GM08714 (cell line): Measurements from ENCODE around the gene WNK2.

Experiments used
- H3K4me3 ChIP-seq: fragments of 200-500 bp; sonication (Bioruptor generic); 2 replicates; pipeline ENCODE4 v1.5.1; 2014; ENCODE audit warnings: mild to moderate bottlenecking, low read length, inconsistent platforms
- ZNF274 ChIP-seq: IDR thresholded peaks from 2 replicates; pipeline ENCODE4 v1.6.1; 2012; ENCODE audit warnings: mild to moderate bottlenecking, low read depth, low read length

WNK2 gene

GRCh38 chr9:93207860-93208734 lies 24.2 kb downstream of the WNK2 start:
- no peak for TF ChIP-seq ZNF274
- H3K4me3 ChIP-seq = no peak overlapping the region

GRCh38 chr9:93209097-93209496 lies 25.2 kb downstream of the WNK2 start:
- TF ChIP-seq ZNF274 = no peak
- no peak overlapping the region for H3K4me3 ChIP-seq

- no peak overlapping the region for H3K4me3 ChIP-seq
- TF ChIP-seq ZNF274 = no peak
These were observed 25.8 kb downstream of the WNK2 start for GRCh38 chr9:93209576-93210323.

- no peak for TF ChIP-seq ZNF274
- no peak overlapping the region for H3K4me3 ChIP-seq
These were observed 26.5 kb downstream of the WNK2 start for GRCh38 chr9:93210324-93210973.

DNA sequence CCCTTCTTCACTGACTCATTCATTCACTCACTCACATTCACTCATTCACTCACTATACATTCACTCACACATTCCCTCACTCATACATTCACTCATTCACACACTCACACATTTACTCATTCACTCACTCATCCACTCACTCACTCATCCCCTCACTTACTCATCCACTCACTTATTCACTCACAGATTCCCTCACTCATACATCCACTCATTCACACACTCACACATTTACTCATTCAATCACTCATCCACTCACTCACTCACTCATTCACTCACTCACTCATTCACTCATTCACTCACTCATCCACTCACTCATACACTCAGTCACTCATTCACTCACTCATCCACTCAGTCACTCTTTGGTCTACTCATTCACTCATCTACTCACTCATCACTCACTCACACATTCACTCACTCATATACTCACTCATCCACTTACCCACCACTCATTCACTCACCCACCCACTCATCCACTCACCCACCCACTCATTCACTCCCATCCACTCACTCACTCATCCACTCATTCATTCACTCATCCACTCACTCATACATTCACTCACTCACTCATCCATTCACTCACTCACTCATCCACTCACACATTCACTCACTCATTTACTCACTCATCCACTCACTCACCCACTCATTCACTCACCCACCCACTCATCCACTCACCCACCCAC lies 27.2 kb downstream of the WNK2 start:
- no peak for TF ChIP-seq ZNF274
- H3K4me3 ChIP-seq = no peak overlapping the region

- no peak for TF ChIP-seq ZNF274
These were observed 27.7 kb downstream of the WNK2 start for GRCh38 chr9:93211654-93212001.

DNA sequence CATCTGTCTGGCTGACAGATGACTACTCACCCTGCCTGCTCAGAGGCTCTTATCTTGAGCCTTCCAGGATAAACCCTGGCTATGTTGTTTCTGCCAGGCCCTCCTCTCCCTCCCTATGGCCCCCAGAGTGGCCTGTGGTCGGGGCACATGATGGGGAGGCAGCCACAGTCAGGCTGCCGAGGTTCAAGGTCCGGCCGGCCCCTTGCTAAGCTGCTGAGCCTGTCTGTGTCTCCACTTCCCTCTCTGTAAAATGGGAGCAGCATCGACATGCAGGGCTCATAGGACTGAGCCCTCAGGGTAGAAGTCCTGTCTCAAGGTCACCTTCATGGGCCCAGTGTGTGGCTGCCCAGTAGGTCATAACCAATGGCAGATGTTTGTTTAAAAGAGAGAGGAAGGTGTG lies 28.5 kb downstream of the WNK2 start:
- no peak for TF ChIP-seq ZNF274
- H3K4me3 ChIP-seq = no peak overlapping the region

More at GRCh38 chr9:93211654-93212001, 27.7 kb downstream of the WNK2 start:
- H3K4me3 ChIP-seq = no peak overlapping the region

DNA sequence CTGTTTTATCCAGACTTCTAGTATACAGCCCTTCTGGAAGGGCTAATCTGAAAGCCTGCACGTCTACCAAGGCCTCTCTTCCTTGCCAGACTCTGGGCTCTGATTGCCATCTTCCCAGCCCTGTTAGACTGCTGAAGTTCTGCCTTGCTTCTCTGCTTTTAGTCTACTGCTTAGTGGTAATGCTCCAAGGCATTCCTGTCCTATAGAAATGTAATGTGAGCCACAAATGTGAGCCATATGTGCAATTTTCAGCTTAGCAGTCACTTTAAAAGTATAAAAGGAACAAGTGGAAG lies 32.1 kb downstream of the WNK2 start:
- TF ChIP-seq ZNF274 = no peak
- no peak overlapping the region for H3K4me3 ChIP-seq

DNA sequence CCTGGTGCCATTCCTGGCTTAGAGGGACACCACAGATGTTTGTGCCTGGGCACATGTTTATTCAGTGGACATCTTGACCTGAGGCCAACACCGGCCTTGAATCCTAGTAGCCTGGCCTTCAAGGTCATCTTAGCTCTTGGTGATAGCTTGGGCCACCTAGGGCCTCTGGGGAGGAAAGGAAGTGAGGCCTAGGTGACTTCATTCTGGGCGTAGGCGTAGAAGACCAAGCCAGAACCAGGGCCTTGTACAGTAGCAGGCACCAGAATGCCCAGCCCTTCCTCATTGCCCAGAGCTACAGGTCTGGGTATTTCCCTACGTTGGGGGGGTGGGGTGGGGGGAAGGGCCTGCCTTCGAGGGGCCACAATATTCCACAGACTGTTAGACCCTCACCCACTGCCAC lies 33.8 kb downstream of the WNK2 start:
- TF ChIP-seq ZNF274 = no peak
- H3K4me3 ChIP-seq = no peak overlapping the region

- no peak overlapping the region for H3K4me3 ChIP-seq
- TF ChIP-seq ZNF274 = no peak
These were observed 34.2 kb downstream of the WNK2 start for GRCh38 chr9:93218161-93218560.

GRCh38 chr9:93218671-93219420 lies 34.9 kb downstream of the WNK2 start:
- H3K4me3 ChIP-seq = no peak overlapping the region
- no peak for TF ChIP-seq ZNF274

- H3K4me3 ChIP-seq = no peak overlapping the region
- no peak for TF ChIP-seq ZNF274
These were observed 35.8 kb downstream of the WNK2 start for GRCh38 chr9:93219692-93220091.

- H3K4me3 ChIP-seq = no peak overlapping the region
- TF ChIP-seq ZNF274 = no peak
These were observed 36.7 kb downstream of the WNK2 start for GRCh38 chr9:93220627-93221026.

GRCh38 chr9:93221044-93221443 lies 37.1 kb downstream of the WNK2 start:
- no peak overlapping the region for H3K4me3 ChIP-seq
- no peak for TF ChIP-seq ZNF274
